K562 (cell line): ENCODE measurements around the gene CDR2L. TPM values are rescaled to one million over a fixed set of nuclear protein-coding genes. Genes with fewer than 3 reads are reported as not detected.

Source experiments
- ATAC-seq: fragments of 200-7000 bp; cut with Tn5 transposase; 3 replicates; pipeline ENCODE4 v1.9.1; 2020; ENCODE audit warnings: moderate library complexity
- BruUV-seq: library from RNA; stranded (reverse); fragments of 400-500 nt; replicated peaks from 2 replicates; lab custom pipeline; 2021; lab: Mats Ljungman, UMichigan
- CTCF ChIA-PET: fragments of 300-600 bp; formaldehyde crosslinking; extraction: SDS; loops from one replicate; lab custom pipeline; 2021; ENCODE audit warnings: low intra/inter-chr PET ratio; lab: Yijun Ruan, JAX
- POLR2A ChIA-PET: fragments of 300-600, 350-650 bp; sonication (Branson Sonifier 250); formaldehyde crosslinking; extraction: SDS; loops from one replicate; lab custom pipeline; 2021; ENCODE audit warnings: antibody characterized with exemption, inconsistent platforms; lab: Yijun Ruan, JAX
- DNase-seq, 4 experiments: peaks; one replicate each; pipeline versions ENCODE4 v3.0.0 to v3.0.0-alpha.2; 2011 to 2018; ENCODE audit warnings: low spot score in 3 of 4, mixed read lengths in 3 of 4; ENCODE audit errors: extremely low read depth in 1 of 4
- FAIRE-seq: peaks from 2 replicates; lab custom pipeline; 2011; peaks lifted over from hg19 to GRCh38; lab: Jason Lieb, UNC
- H2AFZ ChIP-seq: 2 replicates; pipeline ENCODE4 v1.6.0; 2011; ENCODE audit warnings: low read depth, low read length, control low read depth, inconsistent platforms
- H3K27ac ChIP-seq: fragments of 200-600 bp; 3 replicates; pipeline ENCODE4 v1.8.0; 2011; ENCODE audit warnings: low read depth, mild to moderate bottlenecking, control low read depth, inconsistent platforms, low read length, moderate library complexity, mixed read lengths; ENCODE audit errors: extremely low read depth
- H3K27me3 ChIP-seq, 2 experiments: fragments of 300-600 bp in 1 of 2; 2 replicates in 1 of 2; 3 replicates in 1 of 2; pipeline versions ENCODE4 v1.6.0 to v1.8.0; 2011; ENCODE audit warnings: inconsistent platforms in 2 of 2, low read length in 2 of 2, mild to moderate bottlenecking in 1 of 2, mixed read lengths in 1 of 2, moderate library complexity in 1 of 2; ENCODE audit not compliant: control insufficient read depth in 2 of 2, insufficient read depth in 2 of 2
- H3K36me3 ChIP-seq: fragments of 300-600 bp; 3 replicates; pipeline ENCODE4 v1.8.0; 2011; ENCODE audit warnings: mild to moderate bottlenecking, low read length, inconsistent platforms; ENCODE audit not compliant: control insufficient read depth, insufficient read depth
- H3K4me1 ChIP-seq, 2 experiments: fragments of 200-600 bp in 1 of 2; replicated peaks in 1 of 2; 2 replicates in 1 of 2; 3 replicates in 1 of 2; pipeline versions ENCODE4 v1.5.1 to v1.8.0; 2011; ENCODE audit warnings: inconsistent platforms in 2 of 2, low read length in 2 of 2, mild to moderate bottlenecking in 1 of 2, mixed read lengths in 1 of 2, moderate library complexity in 1 of 2; ENCODE audit not compliant: control insufficient read depth in 2 of 2, insufficient read depth in 2 of 2
- H3K4me2 ChIP-seq: 2 replicates; pipeline ENCODE4 v1.6.1; 2011; ENCODE audit warnings: low read length, control low read depth, inconsistent platforms, mixed read lengths; ENCODE audit not compliant: insufficient read depth
- H3K4me3 ChIP-seq: fragments of 200-600 bp; sonication (generic), shearing (Covaris generic); 2 replicates; pipeline ENCODE4 v1.5.1; 2016; ENCODE audit warnings: control low read depth, inconsistent platforms
- H3K79me2 ChIP-seq: fragments of 200-600 bp; 3 replicates; pipeline ENCODE4 v1.8.0; 2011; ENCODE audit warnings: low read length, inconsistent platforms; ENCODE audit not compliant: control insufficient read depth, insufficient read depth
- H3K9ac ChIP-seq, 2 experiments: 2 replicates each; pipeline versions ENCODE4 v1.6.0 to v1.6.1; 2011; ENCODE audit warnings: low read depth in 2 of 2, low read length in 2 of 2, control low read depth in 1 of 2, inconsistent platforms in 1 of 2, mild to moderate bottlenecking in 1 of 2, mixed read lengths in 1 of 2; ENCODE audit not compliant: insufficient read depth in 1 of 2
- H3K9me1 ChIP-seq: one replicate; pipeline ENCODE4 v1.6.0; 2011; ENCODE audit warnings: inconsistent platforms, mild to moderate bottlenecking, low read length, moderate library complexity; ENCODE audit not compliant: control insufficient read depth, insufficient read depth
- H3K9me3 ChIP-seq: replicated peaks from 2 replicates; pipeline ENCODE4 v1.5.1; 2011; ENCODE audit warnings: low read depth, low read length, inconsistent platforms; ENCODE audit not compliant: control insufficient read depth, insufficient read depth
- H4K20me1 ChIP-seq: replicated peaks from 2 replicates; pipeline ENCODE4 v1.6.1; 2011; ENCODE audit warnings: low read length, inconsistent platforms, mixed read lengths; ENCODE audit not compliant: control insufficient read depth, insufficient read depth
- DIDO1 ChIP-seq: fragments of 450-650 bp; IDR thresholded peaks from 2 replicates; pipeline ENCODE4 v1.6.1; 2016; ENCODE audit warnings: low read depth, missing biosample characterization, missing genetic modification characterization
- ELK1 ChIP-seq: sonication (generic); formaldehyde crosslinking; IDR thresholded peaks from 2 replicates; pipeline ENCODE4 v1.8.1; 2022; ENCODE audit warnings: missing genetic modification reagents
- SOX6 ChIP-seq: fragments of 450-650 bp; IDR thresholded peaks from 2 replicates; pipeline ENCODE4 v1.6.1; 2014; ENCODE audit warnings: mild to moderate bottlenecking
- WGBS: fragments of 100-300 bp; shearing (Covaris generic); methylation state at CpG from one replicate; pipeline ENCODE4 v1.1.6; 2016; ENCODE audit warnings: low coverage, mixed read lengths; ENCODE audit not compliant: insufficient coverage; ENCODE audit errors: missing lambda C conversion rate; 5-methylcytosine and 5-hydroxymethylcytosine counted together
- in situ Hi-C: fragments of 300-500 bp; cut with MboI; formaldehyde crosslinking; loops from 4 replicates; pipeline ENCODE4 v1.15.0; 2018; ENCODE audit warnings: inconsistent platforms, mixed read lengths
- intact Hi-C: fragments of 100-400 bp; cut with micrococcal nuclease; formaldehyde crosslinking; loops from 2 replicates; pipeline ENCODE4 v1.14.2; 2022
- polyA plus RNA-seq, 8 experiments: library from polyadenylated mRNA; depleted of rRNA in 4 of 8; stranded (reverse) in 5 of 8; unstranded in 3 of 8; fragments of >200 nt; fragmentation: Nextera tagmentation in 2 of 8; fragmentation: Illumina TruSeq in 1 of 8; extraction: Ambion mirVana in 2 of 8; extraction: Trizol in 1 of 8; gene quantifications; 2 replicates each; pipeline versions ENCODE4 v1.2.1 to v1.2.3, GENCODE V29; 2011 to 2014; ENCODE audit warnings: inconsistent platforms in 1 of 8, missing spikeins in 1 of 8
- total RNA-seq, 7 experiments: library from RNA; depleted of rRNA in 6 of 7; stranded (reverse); fragments of >200 nt in 6 of 7; fragmentation: Illumina TruSeq in 2 of 7; extraction: Trizol in 2 of 7; gene quantifications; 2 replicates each; pipeline versions ENCODE4 v1.2.1 to v1.2.3, GENCODE V29; 2011 to 2021; ENCODE audit warnings: low replicate concordance in 1 of 7
- TF ChIP-seq, protein P1 (sequence below), 2 experiments: fragments of 200-800 bp in 1 of 2; sonication (Bioruptor generic) in 1 of 2; sonication (generic) in 1 of 2; formaldehyde crosslinking in 1 of 2; IDR thresholded peaks in 1 of 2; conservative IDR thresholded peaks in 1 of 2; 2 replicates each; pipeline versions ENCODE4 v1.5.0 to v1.6.1; 2016 to 2020; ENCODE audit warnings: missing compliant biosample characterization in 1 of 2, missing genetic modification characterization in 1 of 2, missing genetic modification reagents in 1 of 2

The CDR2L gene
- total and polyA plus RNA-seq, 9 of the 15 experiments (the other 6 are each of a cell fraction or from before 2014, with no cell fraction given), result 2.7 to 16.0 (median 7.3) TPM

- intact Hi-C loops, result loop anchor here (5.0 kb wide), 1 partner anchor 148 kb away; no protein-coding TSS in a partner anchor
These were observed 23.1 kb upstream of the CDR2L start for GRCh38 chr17:74964246-74964761.

More at GRCh38 chr17:74964246-74964761, 23.1 kb upstream of the CDR2L start:
- DNase-seq (no peak), ATAC-seq (no peak), FAIRE-seq (no peak)
- no peak for TF ChIP-seq DIDO1
- no peak for TF ChIP-seq ELK1 (CRISPR knock-in tag)
- no peak for TF ChIP-seq SOX6
- TF ChIP-seq, protein P1, sequence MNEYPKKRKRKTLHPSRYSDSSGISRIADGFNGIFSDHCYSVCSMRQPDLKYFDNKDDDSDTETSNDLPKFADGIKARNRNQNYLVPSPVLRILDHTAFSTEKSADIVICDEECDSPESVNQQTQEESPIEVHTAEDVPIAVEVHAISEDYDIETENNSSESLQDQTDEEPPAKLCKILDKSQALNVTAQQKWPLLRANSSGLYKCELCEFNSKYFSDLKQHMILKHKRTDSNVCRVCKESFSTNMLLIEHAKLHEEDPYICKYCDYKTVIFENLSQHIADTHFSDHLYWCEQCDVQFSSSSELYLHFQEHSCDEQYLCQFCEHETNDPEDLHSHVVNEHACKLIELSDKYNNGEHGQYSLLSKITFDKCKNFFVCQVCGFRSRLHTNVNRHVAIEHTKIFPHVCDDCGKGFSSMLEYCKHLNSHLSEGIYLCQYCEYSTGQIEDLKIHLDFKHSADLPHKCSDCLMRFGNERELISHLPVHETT (CRISPR knock-in tag; conservative IDR thresholded peaks at IDR 0.05 in 1 of 2, IDR thresholded peaks at IDR 0.05 in 1 of 2), result no peak
- Histone ChIP-seq H3K27me3 (no peaks in the 10 kb centered on the region), H3K79me2 (no peaks in the 10 kb centered on the region), H3K4me2 (no peak overlapping the region), H3K4me1 (peaks cover 10 to 38% of the 10 kb centered on the region in 2 experiments; a peak in 4 of 5 replicates), H4K20me1 (no peaks in the 10 kb centered on the region), H3K9me3 (no peaks in the 10 kb centered on the region), H3K9me1 (no peaks in the 10 kb centered on the region), H2AFZ (no peak overlapping the region), H3K27ac (no peak overlapping the region), H3K4me3 (no peak overlapping the region), H3K36me3 (no peaks in the 10 kb centered on the region), H3K9ac (0 out of 4 replicates have a peak overlapping the region, but pooled peaks of 1 of the 2 experiments have one; percentile 50)
- in situ Hi-C loops, result loop anchor here (5.0 kb wide), 1 partner anchor 148 kb away; no protein-coding TSS in a partner anchor
- BruUV-seq, result no TSS peak
- CTCF ChIA-PET, result interaction anchor here (0.9 kb wide), 1 partner anchor 237 kb away, joined by 4 read pairs; no protein-coding TSS in a partner anchor
- WGBS, result 55% methylated on average over 8 of the region's 12 CpGs
- POLR2A ChIA-PET, result interaction anchor here (0.5 to 2.9 kb wide), 9 partner anchors 8 to 217 kb away, joined by 3 to 9 read pairs (median 4); partner anchors contain the start of genes HID1 and MRPL58
